ENCODE data around the gene RAPGEF6. TPM values are rescaled to one million over a fixed set of nuclear protein-coding genes. Genes with fewer than 3 reads are reported as not detected.
A peak's percentile ranks its signal among the peaks of the same experiment; 100 is the strongest.

The RAPGEF6 gene
- total and polyA plus RNA-seq, 2 of the 4 experiments (the other 2 are of a cell fraction): 5.8 to 18.8 TPM

DNA sequence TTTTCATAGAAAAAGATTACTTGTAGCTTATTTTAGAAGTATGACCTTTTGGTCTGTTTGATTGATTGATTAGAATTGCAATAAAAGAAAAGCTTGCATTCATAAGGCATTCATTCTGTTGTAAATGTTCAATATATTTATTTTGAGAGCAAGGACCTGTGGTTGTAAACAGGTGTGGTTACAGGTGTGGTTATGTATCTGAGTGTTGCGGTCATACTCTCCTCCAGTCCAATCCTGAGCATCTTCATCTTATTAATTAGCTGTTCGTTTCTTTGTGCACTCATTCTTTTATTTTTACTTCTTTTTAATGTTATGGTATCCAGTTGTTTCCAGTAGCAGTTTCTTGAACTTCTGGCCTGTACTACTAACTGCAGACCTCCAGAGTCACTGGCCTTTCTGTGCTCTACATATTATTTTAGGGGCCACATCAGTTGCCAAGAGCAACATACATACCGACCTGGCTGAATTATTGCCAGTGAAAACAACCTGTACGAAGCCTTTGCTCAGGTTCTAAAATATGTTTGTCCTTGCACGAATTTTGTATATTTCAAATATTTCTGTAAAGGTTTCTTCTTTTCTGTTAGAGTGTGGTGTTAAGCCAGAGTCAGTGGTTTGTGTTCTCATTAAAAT lies 242.4 kb downstream of the RAPGEF6 start:
- Histone ChIP-seq H4K5ac (ENCODE audit: low read depth, low read length) (no peak overlapping the region), H3K4me3 (ENCODE audit: insufficient read depth, low read depth, low read length) (no peak overlapping the region), H3K9ac (ENCODE audit: low read depth, low read length) (no peak overlapping the region), H3K56ac (ENCODE audit: extremely low read depth, insufficient read depth, low read length) (no peak overlapping the region), H3K9me1 (ENCODE audit: insufficient read depth, low read length) (no peaks in the 10 kb centered on the region), H3K14ac (replicated peaks; ENCODE audit: low read depth, low read length) (no peak overlapping the region), H4K91ac (ENCODE audit: insufficient read depth, low read depth, low read length) (no peak overlapping the region), H3K27ac (ENCODE audit: insufficient read depth, low read length) (no peak overlapping the region), H3K4me2 (ENCODE audit: low read depth, low read length) (no peak overlapping the region), H3K9me3 (ENCODE audit: control insufficient read depth, insufficient read depth, low read length) (no peaks in the 10 kb centered on the region), H3K23ac (ENCODE audit: low read depth, low read length) (no peak overlapping the region), H2AK9ac (replicated peaks; ENCODE audit: low read depth, low read length, poor library complexity) (no peak overlapping the region), H2BK120ac (ENCODE audit: low read depth, low read length) (no peak overlapping the region), H3K36me3 (ENCODE audit: control insufficient read depth, insufficient read depth, low read length) (peaks cover 19% of the 10 kb centered on the region), H3K27me3 (ENCODE audit: control insufficient read depth, insufficient read depth, low read length) (no peaks in the 10 kb centered on the region), H2BK20ac (ENCODE audit: low read depth, low read length) (no peak overlapping the region), H3K79me1 (ENCODE audit: low read depth in 1 of 2, low read length in 2 of 2) (peaks cover 7 to 11% of the 10 kb centered on the region in 2 experiments; a peak in 2 of 4 replicates), H3K4ac (ENCODE audit: low read depth, low read length) (no peak overlapping the region), H2AFZ (replicated peaks; ENCODE audit: low read length, poor library complexity) (no peak overlapping the region), H4K8ac (ENCODE audit: low read depth in 2 of 2, low read length in 2 of 2) (no peak overlapping the region), H2BK5ac (ENCODE audit: low read depth, low read length, poor library complexity, severe bottlenecking) (no peak overlapping the region), H2AK5ac (ENCODE audit: low read depth, low read length) (no peak overlapping the region), H3K4me1 (ENCODE audit: control insufficient read depth, insufficient read depth, low read length) (no peaks in the 10 kb centered on the region), H3K18ac (ENCODE audit: low read depth, low read length) (no peak overlapping the region), H2BK15ac (ENCODE audit: low read depth, low read length) (no peak overlapping the region), H4K20me1 (ENCODE audit: insufficient read depth, low read length) (no peaks in the 10 kb centered on the region)
- dilution Hi-C loops (cut with HindIII; ENCODE audit: low sequenced_read_pairs, unreplicated experiment) (no loop called here), in situ Hi-C loops (cut with MboI; ENCODE audit: low sequenced_read_pairs) (no loop called here), intact Hi-C loops (cut with micrococcal nuclease) (no loop called here)
- TF ChIP-seq MXI1 (IDR thresholded peaks at IDR 0.05; ENCODE audit: borderline replicate concordance, low read depth, low read length) (no peak), SMC3 (IDR thresholded peaks at IDR 0.05; ENCODE audit: low read depth, low read length) (no peak), MAZ (IDR thresholded peaks at IDR 0.05; ENCODE audit: borderline replicate concordance, low read depth, low read length) (no peak), RCOR1 (IDR thresholded peaks at IDR 0.05; ENCODE audit: insufficient replicate concordance, low read length) (no peak), POLR2A (IDR thresholded peaks at IDR 0.05; ENCODE audit: low read depth, low read length) (no peak), RAD21 (IDR thresholded peaks at IDR 0.05; ENCODE audit: low read length) (no peak), CEBPB (IDR thresholded peaks at IDR 0.05; ENCODE audit: low read depth, low read length) (no peak), BHLHE40 (IDR thresholded peaks at IDR 0.05; ENCODE audit: low read depth, low read length) (no peak), CHD1 (IDR thresholded peaks at IDR 0.05; ENCODE audit: low read depth, low read length) (no peak), MAFK (IDR thresholded peaks at IDR 0.05; ENCODE audit: low read depth, low read length) (no peak), FOS (IDR thresholded peaks at IDR 0.05; ENCODE audit: low read depth, low read length) (no peak), NFE2L2 (IDR thresholded peaks at IDR 0.05; ENCODE audit: low read depth, low read length) (no peak), RFX5 (IDR thresholded peaks at IDR 0.05; ENCODE audit: low read depth, low read length) (no peak)
- TF ChIP-seq, protein P1, sequence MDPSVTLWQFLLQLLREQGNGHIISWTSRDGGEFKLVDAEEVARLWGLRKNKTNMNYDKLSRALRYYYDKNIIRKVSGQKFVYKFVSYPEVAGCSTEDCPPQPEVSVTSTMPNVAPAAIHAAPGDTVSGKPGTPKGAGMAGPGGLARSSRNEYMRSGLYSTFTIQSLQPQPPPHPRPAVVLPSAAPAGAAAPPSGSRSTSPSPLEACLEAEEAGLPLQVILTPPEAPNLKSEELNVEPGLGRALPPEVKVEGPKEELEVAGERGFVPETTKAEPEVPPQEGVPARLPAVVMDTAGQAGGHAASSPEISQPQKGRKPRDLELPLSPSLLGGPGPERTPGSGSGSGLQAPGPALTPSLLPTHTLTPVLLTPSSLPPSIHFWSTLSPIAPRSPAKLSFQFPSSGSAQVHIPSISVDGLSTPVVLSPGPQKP (IDR thresholded peaks at IDR 0.05; ENCODE audit: borderline replicate concordance, low read depth, low read length): no peak
- TF ChIP-seq, protein P2, sequence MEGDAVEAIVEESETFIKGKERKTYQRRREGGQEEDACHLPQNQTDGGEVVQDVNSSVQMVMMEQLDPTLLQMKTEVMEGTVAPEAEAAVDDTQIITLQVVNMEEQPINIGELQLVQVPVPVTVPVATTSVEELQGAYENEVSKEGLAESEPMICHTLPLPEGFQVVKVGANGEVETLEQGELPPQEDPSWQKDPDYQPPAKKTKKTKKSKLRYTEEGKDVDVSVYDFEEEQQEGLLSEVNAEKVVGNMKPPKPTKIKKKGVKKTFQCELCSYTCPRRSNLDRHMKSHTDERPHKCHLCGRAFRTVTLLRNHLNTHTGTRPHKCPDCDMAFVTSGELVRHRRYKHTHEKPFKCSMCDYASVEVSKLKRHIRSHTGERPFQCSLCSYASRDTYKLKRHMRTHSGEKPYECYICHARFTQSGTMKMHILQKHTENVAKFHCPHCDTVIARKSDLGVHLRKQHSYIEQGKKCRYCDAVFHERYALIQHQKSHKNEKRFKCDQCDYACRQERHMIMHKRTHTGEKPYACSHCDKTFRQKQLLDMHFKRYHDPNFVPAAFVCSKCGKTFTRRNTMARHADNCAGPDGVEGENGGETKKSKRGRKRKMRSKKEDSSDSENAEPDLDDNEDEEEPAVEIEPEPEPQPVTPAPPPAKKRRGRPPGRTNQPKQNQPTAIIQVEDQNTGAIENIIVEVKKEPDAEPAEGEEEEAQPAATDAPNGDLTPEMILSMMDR (conservative IDR thresholded peaks at IDR 0.05; ENCODE audit: low read depth, low read length): no peak
- TF ChIP-seq, protein P3, sequence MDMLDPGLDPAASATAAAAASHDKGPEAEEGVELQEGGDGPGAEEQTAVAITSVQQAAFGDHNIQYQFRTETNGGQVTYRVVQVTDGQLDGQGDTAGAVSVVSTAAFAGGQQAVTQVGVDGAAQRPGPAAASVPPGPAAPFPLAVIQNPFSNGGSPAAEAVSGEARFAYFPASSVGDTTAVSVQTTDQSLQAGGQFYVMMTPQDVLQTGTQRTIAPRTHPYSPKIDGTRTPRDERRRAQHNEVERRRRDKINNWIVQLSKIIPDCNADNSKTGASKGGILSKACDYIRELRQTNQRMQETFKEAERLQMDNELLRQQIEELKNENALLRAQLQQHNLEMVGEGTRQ (IDR thresholded peaks at IDR 0.05; ENCODE audit: low read depth, low read length): no peak
- no peak for ATAC-seq (ENCODE audit: low read depth)
- ChIA-PET CTCF (interaction anchor here (0.5 kb wide), 1 partner anchor 229 kb away, joined by 3 read pairs; no protein-coding TSS in a partner anchor), POLR2A (ENCODE audit: unreplicated experiment) (no interaction called here)
- DNase-seq: no peak
- WGBS, 2 experiments (ENCODE audit: extremely low coverage in 2 of 2, insufficient read length in 1 of 2): 40% methylated on average over 1 of the region's 5 CpGs; no CpG with 5 or more reads in 1 of the 2 experiments
- BruUV-seq (replicated peaks): TSS peak; percentile 63

Measured in IMR-90 (cell line).